Measurements from ENCODE around the gene KRI1. TPM values are rescaled to one million over a fixed set of nuclear protein-coding genes. Genes with fewer than 3 reads are reported as not detected.

Gene KRI1
- 10 to 100 TPM; 26.1 to 39.2 (median 33.6) TPM for polyA plus RNA-seq (ENCODE audit: insufficient read length in 4 of 4)

- peak; percentile 87 to 91 (median 90) for DNase-seq (ENCODE audit: low read depth in 4 of 4, low spot score in 3 of 4)
These were observed at the start of gene KRI1 for GRCh38 chr19:10565567-10566407. TSS of gene KRI1 (minus strand) at chr19:10566010. CDS start at chr19:10565999, 11 bp downstream.

DNA sequence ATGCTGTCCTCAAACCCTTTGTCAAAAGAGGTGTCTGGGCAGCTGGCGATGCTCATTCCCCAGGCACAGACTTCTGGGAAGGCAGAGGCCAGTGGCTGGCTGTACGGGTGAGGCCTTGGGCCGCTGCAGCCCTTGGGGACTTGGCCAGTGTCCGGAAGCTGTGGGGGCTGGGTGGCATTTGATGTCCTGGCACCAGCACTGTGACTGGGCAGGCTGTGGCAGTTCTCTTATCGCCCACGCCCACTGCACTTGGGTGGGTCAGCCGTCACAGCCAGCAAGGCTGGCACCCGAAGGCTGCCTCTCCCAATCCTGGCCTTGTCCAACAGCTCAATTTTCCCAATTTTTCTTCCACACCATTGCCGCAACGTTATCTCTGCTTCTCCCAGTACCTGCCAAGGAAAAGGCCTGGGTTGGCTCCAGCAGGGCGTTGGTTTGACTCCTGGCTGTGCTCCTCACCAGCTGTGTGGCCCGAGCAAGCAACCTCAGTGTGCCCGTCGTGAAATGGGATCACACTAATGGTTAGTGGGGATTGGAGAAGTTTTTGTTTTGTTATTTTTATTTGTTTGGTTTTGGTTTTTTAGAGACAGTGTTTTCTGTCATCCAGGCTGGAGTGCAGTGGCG, 46.8 kb upstream of the KRI1 start:
- DNase-seq (ENCODE audit: low read depth in 4 of 4, low spot score in 3 of 4) = no peak

- no peak for DNase-seq (ENCODE audit: low read depth in 4 of 4, low spot score in 3 of 4)
These were observed 46.1 kb upstream of the KRI1 start for GRCh38 chr19:10611907-10612306.

GRCh38 chr19:10604460-10604980, 38.7 kb upstream of the KRI1 start:
- DNase-seq (ENCODE audit: low read depth in 4 of 4, low spot score in 3 of 4) = no peak

DNA sequence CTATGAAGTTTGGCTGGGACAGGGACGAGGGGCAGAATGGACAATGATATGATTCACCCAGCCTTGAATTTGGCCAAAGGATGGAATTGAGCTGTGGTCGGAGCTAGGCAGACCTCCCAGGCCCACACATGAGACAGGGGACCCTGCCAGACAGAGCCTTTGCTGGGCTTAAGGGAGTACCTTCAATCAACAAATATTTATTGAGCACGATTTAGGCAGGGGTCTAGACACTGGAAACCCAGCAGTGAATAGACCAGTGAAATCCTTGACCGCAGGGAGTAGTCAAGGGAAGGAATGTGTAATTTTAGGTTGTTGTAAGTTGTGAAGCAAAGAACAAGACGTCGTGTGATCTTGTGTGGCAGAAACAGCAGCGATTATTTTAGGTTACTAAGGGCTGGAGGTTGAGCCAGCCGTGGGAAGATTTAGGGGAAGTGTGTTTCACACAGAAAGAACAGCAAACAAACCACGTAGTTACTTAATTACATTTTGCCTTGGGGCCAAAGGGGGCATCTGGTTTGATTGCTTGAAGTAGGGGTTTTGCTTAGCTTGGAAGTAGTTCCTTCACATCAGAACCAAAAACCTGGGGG, 38.2 kb upstream of the KRI1 start:
- no peak for DNase-seq (ENCODE audit: low read depth in 4 of 4, low spot score in 3 of 4)

GRCh38 chr19:10603084-10603872, 37.5 kb upstream of the KRI1 start:
- no peak for DNase-seq (ENCODE audit: low read depth in 4 of 4, low spot score in 3 of 4)

DNA sequence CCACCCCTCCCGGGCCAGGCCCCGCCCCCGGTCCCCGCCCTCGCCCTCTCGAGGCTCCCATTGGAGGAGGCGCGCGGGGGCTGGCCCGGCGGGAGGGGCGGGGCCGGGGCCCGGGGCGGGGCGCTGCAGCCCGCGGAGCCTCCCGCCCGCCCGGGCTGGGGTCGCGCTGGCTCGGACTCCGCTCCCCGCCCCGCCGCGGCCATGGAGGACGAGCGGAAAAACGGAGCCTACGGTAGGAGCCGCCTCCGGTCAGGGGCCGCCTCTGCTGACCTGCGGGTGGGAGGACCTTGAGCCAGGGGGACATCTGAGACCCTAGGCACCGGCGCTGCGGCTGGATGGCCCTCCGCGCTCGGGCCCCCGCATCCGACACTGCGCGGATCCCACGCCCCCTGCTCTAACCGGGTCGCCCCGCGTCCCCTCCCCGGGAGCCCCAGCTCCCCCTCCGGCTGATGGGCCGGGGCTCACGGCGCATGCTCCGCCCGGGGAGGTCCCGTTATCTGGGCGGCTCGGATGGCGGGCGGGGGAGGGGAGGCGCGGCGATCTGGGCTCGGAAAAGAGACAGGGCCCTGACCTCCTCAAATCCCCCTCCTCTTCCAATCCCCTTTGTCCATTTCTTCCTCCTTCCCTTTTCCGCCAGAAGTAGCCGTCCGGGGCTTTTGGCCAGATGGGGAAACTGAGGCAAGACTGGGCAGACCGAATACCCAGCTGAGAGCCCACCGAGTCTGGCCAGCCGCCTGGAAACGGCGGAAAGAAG, 36.7 kb upstream of the KRI1 start:
- peak in 1 of 4 donors; percentile 44 for DNase-seq (ENCODE audit: low read depth in 4 of 4, low spot score in 3 of 4)

DNA sequence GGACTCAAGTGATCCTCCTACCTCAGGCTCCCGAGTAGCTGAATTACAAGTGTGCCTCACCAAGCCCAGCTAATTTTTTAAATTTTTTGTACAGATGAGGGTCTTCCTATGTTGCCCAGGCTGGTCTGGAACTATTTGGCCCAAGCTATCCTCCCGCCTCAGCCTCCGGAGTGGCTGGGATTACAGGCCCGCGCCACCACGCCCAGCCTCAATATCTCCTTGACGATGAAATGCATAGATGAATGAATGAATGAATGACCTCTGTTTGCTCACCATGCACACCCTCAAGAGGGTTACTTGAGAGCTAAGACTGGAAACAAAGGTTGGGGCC, 36.2 kb upstream of the KRI1 start:
- DNase-seq (ENCODE audit: low read depth in 4 of 4, low spot score in 3 of 4) = no peak

- no peak for DNase-seq (ENCODE audit: low read depth in 4 of 4, low spot score in 3 of 4)
These were observed 34.3 kb upstream of the KRI1 start for GRCh38 chr19:10600149-10600548.

- DNase-seq (ENCODE audit: low read depth in 4 of 4, low spot score in 3 of 4) = no peak
These were observed 28.2 kb upstream of the KRI1 start for GRCh38 chr19:10593820-10594637.

- no peak for DNase-seq (ENCODE audit: low read depth in 4 of 4, low spot score in 3 of 4)
These were observed 27.3 kb upstream of the KRI1 start for GRCh38 chr19:10593148-10593547.

- DNase-seq (ENCODE audit: low read depth in 4 of 4, low spot score in 3 of 4) = no peak
These were observed 22.0 kb upstream of the KRI1 start for GRCh38 chr19:10587839-10588150.

- DNase-seq (ENCODE audit: low read depth in 4 of 4, low spot score in 3 of 4) = no peak
These were observed 21.4 kb upstream of the KRI1 start, which contains the start of gene AP1M2 for GRCh38 chr19:10587022-10587838. TSS of gene AP1M2 (minus strand) at chr19:10587312. CDS start at chr19:10587231, 81 bp downstream.

- DNase-seq (ENCODE audit: low read depth in 4 of 4, low spot score in 3 of 4) = no peak
These were observed 20.6 kb upstream of the KRI1 start for GRCh38 chr19:10586396-10586795.

- no peak for DNase-seq (ENCODE audit: low read depth in 4 of 4, low spot score in 3 of 4)
These were observed 17.4 kb upstream of the KRI1 start for GRCh38 chr19:10583036-10583776.

DNA sequence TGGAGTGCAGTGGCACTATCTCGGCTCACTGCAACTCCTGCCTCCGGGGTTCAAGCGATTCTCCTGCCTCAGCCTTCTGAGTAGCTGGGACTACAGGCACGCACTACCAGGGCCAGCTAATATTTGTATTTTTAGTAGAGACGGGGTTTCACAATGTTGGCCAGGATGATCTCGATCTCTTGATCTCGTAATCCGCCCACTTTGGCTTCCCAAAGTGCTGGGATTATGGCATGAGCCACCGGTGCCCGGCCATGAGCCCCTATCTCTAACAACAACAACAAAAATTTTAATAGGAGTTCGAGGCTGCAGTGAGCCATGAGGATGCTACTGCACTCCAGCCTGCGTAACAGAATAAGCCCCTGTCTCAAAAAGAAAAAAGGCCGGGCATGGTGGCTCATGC, 16.3 kb upstream of the KRI1 start:
- DNase-seq (ENCODE audit: low read depth in 4 of 4, low spot score in 3 of 4) = no peak

- DNase-seq (ENCODE audit: low read depth in 4 of 4, low spot score in 3 of 4) = peak; percentile 74 to 88 (median 82)
These were observed 15.3 kb upstream of the KRI1 start for GRCh38 chr19:10580979-10581631.

Measured in left renal pelvis (tissue), 4 donors.